MV-4-11 (cell line): Measurements from ENCODE around the gene PPP1R2C.

Source experiments
- DNase-seq: peaks from one replicate; lab custom pipeline; 2025; lab: John Stamatoyannopoulos, UW

PPP1R2C gene

GRCh38 chrX:42748067-42748850, 29.7 kb downstream of the PPP1R2C start:
- DNase-seq, result no peak

GRCh38 chrX:42746606-42747005, 31.4 kb downstream of the PPP1R2C start:
- DNase-seq, result peak; percentile 45

GRCh38 chrX:42740456-42740855, 37.5 kb downstream of the PPP1R2C start:
- no peak for DNase-seq

- peak; percentile 9 for DNase-seq
Observed at GRCh38 chrX:42739741-42740140, 38.2 kb downstream of the PPP1R2C start.

- DNase-seq, result peak; percentile 23
Observed at GRCh38 chrX:42739258-42739657, 38.7 kb downstream of the PPP1R2C start.

GRCh38 chrX:42738552-42738951, 39.4 kb downstream of the PPP1R2C start:
- no peak for DNase-seq

GRCh38 chrX:42735250-42735649, 42.7 kb downstream of the PPP1R2C start:
- no peak for DNase-seq

GRCh38 chrX:42732506-42732905, 45.5 kb downstream of the PPP1R2C start:
- DNase-seq, result no peak
